GM04503 (cell line): Measurements from ENCODE around the gene ROR2.
"Not testable (repeated sequence)": the region's sequence is repeated elsewhere in the genome, so short reads cannot be mapped to it uniquely, and the experiment has no call there.

Experiments
- DNase-seq: peaks from one replicate; pipeline ENCODE4 v3.0.0-alpha.2; 2012; ENCODE audit warnings: low read depth

The ROR2 gene

DNA sequence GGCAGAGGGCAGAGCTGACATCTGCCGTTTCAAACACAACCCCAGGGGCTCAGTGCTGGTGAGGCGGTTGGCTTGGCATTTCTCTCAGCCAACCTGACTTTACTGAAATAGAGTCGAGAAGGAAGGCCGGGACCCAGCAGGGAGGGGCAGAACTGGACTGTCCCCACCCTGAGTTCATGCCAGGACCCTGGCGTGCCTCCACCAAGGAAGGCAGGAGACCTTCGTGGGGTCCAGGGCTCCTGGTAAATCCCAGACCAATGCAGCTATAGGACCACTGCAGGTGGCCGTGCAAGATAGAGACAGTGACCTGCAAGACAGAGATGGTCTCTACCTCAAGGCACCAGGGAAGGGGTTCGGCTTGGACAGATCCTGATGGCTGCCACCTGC lies 132.9 kb downstream of the ROR2 start:
- DNase-seq: no peak

DNA sequence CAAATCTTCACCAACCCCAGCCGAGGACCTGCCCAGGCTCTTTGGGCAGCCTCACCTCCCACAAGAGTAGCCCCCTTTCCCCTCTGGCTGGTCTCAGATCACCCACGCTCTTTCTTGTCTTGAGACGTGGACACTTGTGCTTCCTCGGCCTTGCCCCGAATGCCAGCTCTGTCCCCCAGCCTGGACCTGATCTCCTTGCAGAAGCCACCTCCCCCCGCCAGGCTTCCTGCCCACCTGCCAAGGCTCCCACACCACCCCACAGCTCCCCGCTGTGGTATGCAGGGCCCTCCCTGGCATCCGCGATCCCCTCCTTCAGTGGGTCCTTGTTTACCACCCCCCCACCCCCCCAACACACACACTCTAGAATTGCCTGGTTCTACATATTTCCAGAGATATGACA lies 133.7 kb downstream of the ROR2 start:
- DNase-seq: no peak

DNA sequence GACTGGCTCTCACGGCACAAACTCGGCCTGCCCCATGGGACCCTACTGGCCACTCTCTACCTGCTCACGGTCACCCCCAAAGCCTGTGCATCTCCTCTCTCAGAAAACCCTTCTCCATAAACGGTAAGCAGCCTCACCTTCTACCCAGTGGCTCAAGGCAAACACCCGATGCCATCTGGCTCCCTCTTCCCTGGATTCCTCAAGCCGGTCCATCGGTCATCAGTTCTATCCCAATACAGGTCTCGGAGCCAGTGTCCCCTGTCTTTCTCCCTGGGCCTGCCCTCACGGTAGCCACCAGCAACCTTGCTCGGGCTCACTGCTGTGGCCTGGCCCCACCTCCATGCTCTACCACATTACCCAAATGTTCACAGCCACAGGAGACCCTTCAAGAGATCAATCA lies 134.1 kb downstream of the ROR2 start:
- no peak for DNase-seq

DNA sequence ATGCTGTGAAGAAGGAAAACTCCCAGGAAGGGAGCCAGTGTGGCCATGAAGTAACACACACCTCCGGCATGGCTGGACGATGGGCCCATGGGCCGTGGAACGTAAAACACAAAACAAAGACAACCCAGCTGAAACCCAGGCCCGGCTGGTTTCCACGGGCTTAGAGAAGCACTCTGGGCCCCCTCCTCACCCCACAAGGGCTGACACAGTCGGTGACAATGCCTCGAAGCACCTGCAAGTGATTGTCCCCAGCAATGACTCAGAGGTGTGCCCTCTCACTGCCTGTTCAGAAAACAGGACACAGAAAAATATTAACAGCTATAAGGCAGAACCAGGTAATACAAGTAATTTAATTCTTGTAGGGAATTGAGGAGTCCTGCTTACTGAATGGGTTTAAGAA lies 135.3 kb downstream of the ROR2 start:
- no peak for DNase-seq

DNA sequence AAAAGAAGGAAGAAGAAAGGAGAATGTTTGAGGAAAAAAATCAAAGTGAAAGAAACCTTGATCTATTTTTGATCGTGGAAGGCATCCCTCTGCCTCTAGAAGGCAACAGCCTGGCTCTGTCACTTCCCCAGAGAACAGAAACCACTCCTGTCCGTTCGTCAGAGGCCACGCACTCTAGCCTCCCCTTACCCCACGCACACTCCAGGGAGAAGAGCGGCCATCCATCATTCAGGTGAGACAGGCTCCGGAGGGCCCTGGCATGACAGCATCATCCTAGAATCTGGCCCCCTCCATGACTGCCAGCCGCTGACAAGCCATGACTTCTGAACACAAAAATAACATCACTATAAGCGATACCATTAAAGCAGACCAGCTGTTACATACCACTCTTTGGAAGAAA lies 135.8 kb downstream of the ROR2 start:
- DNase-seq: no peak

DNA sequence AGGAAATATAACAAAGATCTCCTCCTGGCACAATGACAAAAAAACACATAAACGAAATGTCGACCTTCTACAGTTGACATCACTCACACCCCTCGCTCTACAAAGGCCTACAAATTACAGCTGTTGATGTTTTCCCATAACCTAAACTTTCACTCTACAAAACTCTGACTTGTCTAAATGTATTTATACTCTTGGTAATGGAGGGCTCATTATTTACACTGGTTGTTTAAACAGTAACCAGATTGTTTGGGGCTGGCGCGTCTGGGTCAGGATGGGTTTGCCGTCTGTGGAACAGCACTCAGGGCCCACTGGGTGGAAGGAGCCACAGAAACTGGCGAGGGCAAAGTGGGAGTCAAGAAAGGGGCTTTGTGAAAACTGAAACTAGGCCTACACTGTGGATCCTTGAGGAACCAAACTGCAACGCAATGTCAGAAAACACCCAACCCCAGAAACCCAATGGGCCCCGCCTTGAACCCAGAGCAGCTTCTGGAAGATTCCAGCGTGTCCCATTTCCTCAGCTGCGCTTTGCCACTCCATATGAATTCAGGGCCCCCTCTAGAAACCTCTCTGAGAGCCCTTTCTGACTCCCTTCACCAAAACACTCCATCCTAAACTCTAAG lies 136.7 kb downstream of the ROR2 start:
- DNase-seq: no peak

DNA sequence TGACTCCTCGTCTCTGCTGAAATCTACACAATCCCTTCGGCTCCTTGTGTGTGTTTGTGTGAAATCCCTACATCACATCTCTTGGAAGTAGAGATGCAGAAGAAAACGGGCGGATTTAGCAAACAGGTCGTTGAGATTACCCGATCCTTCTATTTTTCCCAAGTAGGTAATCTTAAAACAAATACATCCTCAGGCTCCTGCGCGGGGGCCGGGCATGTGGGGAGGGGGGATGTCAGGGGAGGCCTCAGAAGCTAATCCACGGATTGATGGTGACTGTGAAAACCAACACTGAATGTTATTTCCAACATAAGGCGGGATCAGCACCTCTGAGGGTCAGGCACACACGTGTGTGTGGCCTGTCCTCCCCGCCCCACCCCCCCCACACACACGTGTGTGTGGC lies 137.8 kb downstream of the ROR2 start:
- DNase-seq: no peak

DNA sequence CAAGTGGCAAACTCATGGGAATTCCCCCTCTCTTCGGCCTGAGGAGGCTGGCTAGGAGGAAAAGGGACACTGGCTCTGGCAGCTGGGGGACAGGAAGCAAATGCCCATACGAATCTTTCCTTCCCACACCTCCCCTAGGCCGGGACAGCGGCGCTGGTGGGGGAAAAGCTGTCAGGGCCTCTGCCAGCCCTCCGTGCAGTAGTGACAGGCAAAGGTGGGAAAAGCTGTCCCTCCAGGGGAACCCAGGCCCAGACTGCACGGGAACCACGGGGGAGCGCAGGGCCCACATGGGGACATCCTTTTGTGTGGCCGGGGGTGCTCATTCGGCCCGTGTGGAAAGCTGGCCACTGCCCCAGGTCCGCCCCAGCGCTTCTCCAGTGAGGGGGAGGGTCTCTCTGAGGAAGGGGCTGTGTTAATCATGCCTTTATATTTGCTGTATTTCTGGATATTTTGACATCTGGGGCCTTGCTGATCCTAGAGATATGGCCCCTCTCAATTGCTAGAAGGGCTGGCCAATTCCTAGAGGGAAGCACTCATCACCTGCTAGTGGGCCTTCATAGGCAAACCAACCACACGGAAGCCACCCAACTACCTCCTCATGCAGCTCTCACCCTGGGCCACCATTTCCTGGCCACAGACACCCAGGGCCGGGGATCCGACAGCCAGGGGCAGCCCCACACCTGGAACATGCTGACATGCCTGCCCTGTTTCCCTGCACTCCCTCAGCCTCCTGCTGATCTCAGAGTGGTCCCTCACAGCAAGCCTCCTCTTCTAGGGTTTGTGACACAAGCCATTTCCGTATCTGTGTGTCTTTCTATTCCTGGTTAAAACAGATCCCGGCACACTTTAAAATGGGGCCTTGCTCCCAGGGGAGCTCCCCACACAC lies 138.8 kb downstream of the ROR2 start:
- DNase-seq: no peak

DNA sequence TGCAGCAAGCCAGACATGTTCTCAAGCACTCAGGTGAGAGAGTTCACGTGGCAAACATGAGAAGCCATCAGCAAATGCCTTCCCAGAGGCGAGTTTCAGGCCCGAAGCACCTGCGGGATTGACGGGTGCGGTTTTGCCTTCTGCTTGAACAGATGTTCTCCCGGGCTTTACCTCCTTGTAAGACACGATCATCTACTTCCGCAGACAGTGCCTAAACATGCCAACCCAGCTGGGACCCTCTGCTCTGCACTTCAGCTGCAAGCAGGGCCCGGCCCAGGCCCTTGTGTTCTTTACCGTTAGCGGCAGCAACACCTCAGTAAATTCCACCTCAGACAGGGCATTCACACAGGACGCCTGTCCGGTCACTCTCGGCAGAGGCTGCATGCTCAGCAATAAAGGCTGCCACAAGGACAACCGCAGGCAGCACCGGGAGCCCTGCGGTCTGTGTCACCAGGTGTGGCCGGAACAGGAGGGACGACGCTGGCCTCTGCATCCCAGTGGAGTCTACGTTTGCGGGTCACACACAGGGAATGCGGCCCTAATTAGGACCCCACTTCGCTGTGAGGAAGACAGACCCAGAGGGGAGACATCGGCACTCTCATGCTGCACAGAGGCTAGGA lies 139.6 kb downstream of the ROR2 start:
- no peak for DNase-seq

DNA sequence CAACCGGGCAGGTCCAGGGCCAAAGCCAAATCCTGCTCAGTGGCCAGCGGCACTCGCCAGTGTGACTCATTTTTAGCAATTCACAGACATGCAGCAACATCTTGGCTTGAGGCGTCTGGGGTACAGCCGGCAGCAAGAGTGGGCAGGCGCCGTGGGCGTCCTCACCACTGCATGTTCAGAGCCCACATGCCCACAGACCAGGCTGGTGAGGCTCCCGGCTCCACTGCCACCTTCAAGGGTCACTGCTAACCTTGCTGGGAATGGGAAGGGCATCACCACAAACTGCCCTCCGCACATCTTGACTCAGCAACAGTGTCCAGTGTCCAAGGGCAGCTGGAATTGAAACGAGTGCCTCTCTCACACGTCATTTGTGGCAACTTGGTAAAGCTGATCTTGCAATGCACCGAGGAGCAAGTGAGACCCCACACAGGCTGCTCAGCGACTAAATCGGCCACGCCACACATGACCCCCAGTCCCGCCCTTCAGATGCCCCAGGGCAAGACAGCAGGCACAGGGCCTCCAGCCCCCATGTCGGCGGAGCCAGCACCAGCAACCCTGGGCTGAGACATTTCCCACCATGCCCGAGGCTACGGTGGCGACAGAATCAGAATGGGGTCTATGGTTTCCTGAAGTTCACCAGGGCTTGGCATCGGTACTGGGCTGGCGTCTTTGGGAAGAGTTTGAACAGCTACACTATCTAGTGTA lies 140.3 kb downstream of the ROR2 start:
- DNase-seq: no peak

DNA sequence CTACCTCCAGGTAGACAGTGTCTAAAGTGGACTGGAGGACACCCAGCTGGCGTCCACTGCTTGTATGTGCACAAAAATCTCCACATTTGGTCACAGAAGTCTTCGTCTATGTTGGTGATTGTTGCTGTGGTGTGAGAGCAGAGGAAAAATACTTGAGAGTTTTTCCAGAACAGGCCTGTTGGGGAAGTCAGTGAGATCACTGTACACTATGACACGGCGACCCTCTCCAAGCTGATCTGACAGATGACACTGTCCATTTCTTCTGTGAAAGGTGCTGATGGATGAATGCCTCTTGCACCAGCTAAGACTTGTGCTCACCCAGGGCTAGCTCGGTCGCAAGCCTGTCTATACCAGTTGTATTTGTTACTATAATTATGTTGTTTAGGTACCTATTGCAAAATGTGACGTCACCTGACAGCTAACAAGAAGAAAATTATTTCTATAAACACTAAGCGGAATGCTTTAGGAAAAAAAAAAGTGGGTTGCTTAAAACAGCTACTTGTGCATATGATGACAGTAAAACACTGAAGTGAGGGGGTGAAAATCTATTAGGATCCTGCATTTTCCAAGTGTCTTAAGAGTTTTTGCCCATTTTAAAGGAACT lies 142.3 kb downstream of the ROR2 start:
- DNase-seq: no peak

DNA sequence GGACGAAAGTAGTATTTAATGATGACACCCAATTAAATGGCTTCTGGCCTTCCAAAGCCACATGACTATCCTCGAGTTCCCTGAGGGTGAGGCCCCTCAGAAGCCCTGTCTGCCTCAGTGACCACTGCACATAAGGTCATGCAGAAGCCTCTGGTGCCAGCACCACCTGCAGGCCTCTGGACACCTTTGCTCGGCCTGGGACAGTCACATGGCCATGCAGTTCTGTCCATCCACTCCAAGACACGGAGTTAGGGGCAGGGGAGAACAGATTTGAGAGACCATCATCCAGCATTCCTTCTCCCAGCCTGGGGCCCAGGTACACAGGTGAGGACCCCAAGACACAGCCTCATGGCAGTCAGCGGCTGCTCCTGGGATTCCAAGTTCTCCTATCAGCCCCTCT lies 145.0 kb downstream of the ROR2 start:
- no peak for DNase-seq

DNA sequence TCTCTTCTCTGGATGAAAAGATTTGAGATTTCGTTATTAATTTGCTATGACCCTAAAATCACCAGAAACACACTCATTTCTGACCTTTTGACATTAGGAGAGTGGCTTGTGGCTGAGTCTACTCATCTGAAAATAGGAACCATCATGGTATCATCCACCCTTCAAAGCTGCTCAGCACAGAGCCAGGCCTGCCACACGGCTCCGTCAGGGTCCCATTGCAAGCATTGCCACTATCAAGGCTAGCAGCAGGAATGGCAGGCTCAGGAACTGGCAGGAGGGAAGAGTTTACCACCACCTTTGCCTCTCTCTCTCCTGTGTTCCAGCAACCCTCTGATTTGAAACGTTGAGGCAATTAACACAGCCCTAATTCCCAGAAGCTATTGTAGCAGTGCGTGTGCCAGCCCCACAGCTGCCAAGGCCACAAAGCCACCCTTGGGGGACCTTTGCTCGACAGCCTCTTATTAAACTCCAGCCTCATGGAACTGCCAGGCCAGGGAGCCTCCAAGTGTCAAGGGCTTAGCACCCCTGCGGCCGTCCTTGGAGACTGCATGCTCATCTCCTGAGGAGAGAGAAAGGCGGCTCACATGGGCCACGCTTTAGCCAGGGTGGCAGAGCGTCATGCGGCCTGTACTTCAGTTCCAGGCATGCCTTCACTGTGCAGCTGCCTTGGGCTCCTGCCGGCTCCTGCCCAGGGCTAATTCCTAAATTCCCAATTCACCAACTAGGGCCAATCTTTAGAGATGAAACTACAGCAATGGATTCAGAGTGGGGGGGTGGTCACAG lies 145.9 kb downstream of the ROR2 start:
- no peak for DNase-seq

DNA sequence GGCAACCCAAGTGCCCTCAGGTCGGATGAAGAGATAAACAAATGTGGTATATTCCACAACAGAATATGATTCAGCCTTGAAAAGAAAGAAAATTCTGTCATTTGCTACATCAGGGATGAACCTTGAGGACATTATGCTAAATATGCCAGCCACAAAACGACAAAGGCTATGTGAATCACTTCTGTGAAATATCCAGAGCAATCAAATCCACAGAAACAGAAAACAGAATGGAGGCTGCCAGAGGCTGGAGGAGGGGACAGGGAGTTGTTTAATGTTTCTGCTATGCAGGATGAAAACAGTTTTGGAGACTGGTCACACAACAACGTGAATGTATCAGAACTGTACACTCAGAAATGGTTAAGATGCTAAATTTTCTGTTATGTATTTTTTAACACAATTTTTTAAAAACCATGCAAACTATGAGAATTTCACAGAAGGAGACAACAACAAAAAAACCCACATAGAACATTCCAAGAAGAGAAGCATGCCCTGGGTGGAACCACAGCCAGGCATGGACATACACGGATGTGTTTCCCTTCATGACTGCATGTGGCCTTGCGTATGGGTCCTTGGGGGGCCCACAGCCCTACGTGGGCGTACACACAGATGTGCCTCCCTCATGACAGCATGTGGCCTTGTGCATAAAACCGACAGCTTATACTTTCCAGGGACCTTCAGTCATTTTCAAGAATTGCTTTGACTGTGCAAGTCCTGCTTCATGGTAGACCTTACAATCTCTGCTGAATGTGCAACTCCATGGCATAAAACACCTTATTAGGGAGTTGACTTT lies 146.7 kb downstream of the ROR2 start:
- DNase-seq: peak; percentile 49

DNA sequence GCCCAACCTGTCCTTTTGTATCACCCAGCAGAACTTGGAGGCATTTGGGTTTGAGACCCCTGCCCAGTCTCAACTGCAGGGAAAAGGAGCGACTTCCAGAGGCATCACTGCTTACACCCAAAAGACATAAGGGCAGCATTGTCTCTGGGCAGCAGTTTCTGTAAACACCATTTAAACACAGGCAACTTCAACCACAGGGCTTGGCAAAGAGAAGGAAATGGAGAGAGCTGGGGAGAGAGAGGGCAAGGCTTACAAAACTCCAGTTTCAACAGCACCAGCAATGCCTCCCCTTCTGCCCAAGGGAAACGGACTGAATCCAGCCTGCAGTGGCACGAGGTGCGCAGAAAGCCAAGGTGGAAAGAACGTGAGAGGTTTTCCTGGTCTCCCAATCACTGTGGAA lies 147.6 kb downstream of the ROR2 start:
- no peak for DNase-seq

DNA sequence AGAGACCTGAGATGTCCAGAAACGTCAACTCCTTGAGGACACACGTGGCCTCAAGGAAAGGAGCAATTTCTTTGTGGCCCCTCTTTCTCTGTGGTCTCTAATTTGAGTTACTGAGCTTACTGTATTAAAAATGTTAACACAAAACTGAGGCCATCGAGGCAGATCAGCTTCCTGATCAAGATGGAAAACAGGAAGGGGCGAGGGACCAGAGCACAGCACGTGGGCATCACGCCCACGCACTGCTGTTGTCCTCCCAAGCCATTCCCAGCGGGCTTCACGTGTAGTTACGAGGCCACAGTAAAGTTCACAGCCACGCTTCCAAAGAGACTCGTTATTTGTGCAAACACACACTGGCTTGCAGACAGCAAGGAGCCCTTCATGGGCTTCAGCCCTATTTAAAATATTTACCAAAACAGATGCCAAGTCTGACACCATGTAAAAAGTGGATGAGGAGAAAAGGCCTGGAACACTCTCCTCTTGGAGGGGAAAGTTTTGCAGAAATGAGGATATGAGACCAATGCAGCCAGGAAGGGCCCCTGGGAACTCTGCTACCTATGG lies 149.5 kb downstream of the ROR2 start:
- no peak for DNase-seq

DNA sequence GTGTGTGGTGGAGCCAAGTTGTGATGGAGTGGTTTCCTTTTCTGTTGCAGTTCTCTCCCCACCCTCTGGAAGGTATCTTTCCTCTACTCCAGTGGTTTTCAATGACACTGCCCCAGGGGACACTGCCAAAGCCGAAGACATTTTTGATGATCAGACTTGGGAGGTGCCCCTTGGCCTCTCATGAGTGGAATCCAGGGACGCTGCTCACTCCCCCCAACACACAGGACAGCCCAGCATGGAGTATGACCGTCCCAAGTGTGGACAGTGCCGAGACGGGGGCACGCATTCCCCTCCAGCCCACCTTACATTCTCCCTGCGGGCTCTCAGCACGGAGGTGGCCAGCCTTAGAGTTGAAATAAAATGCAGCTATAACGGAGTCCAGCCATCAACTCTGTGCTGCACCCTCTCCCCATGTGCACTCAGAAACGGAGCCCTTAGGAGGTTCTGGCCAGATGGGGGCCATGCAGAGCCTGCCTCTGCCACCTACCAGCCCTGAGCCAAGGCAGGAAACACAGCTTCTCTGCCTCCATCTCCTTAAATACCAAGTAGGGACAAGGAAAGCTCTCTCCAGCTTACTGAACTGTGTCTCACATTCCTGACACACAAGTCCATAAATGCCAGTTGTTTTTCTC lies 150.8 kb downstream of the ROR2 start:
- no peak for DNase-seq

DNA sequence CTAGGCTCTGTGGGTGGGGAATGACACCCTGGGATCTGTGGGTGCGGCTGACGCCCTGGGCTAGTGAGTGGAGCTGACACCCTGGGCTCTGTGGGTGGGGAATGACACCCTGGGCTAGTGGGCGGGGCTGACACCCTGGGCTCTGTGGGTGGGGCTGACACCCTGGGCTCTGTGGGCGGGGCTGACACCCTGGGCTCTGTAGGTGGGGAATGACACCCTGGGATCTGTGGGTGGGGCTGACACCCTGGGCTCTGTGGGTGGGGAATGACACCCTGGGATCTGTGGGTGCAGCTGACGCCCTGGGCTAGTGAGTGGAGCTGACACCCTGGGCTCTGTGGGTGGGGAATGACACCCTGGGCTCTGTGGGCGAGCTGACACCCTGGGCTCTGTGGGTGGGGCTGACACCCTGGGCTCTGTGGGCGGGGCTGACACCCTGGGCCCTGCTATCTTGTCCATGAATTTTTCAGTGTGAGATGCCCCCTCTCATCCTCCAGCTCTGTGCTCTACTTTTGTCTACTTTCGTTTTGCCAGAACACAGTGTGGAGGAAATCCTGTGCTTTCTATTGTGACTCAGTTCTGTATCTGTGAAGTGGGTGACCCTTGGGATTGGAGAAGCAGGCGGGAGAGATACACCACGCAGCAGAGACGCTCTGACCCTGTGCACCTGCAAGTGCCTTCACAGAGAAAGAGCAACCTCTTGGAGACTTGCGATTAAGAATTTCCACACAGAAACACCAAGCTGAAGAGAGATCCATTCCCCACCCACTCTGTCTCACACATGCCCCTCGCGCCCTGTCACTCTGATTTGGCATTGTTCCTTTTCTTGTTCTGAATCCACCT lies 151.5 kb downstream of the ROR2 start:
- DNase-seq: not testable (repeated sequence)

DNA sequence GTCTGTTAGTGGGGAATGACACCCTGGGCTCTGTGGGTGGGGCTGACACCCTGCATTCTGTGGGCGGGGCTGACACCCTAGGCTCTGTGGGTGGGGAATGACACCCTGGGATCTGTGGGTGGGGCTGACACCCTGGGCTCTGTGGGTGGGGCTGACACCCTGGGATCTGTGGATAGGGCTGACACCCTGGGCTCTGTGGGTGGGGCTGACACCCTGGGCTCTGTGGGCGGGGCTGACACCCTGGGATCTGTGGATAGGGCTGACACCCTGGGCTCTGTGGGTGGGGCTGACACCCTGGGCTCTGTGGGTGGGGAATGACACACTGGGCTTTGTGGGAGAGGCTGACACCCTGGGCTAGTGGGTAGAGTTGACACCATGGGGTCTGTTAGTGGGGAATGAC lies 152.5 kb downstream of the ROR2 start:
- not testable (repeated sequence) for DNase-seq
